ENCODE data around the gene SETBP1.
A peak's percentile ranks its signal among the peaks of the same experiment; 100 is the strongest.

Gene SETBP1

DNA sequence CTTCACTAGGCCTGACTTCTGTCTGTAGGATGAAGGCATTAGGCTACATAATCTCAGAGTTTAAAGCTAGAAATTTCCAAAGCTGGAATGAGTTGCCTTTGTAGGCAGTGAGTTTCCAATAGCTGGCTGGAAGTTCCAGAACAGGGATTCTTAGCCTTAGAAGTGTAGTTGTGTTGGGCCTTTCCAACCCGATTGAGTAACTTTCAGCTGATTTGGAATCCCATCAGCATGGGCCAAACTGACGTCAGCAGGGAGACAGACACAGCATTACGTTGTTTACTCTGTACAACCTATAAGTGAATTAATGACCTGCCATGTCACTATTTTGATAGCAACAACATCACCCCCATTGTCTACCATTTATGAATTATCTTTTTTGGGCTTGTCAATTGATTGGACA lies 56.9 kb downstream of the SETBP1 start:
- H3K9ac ChIP-seq (ENCODE audit: low read depth, low read length): no peak overlapping the region
- H3K4me3 ChIP-seq (ENCODE audit: low read depth, low read length): no peak overlapping the region
- H3K4me1 ChIP-seq (ENCODE audit: control insufficient read depth, insufficient read depth, low read length): peaks cover 1% of the 10 kb centered on the region
- H3K36me3 ChIP-seq (ENCODE audit: control insufficient read depth, insufficient read depth, low read length): no peaks in the 10 kb centered on the region
- H3K27me3 ChIP-seq (ENCODE audit: control insufficient read depth, insufficient read depth, low read length): no peaks in the 10 kb centered on the region
- no peaks in the 10 kb centered on the region for H3K9me3 ChIP-seq (ENCODE audit: control insufficient read depth, insufficient read depth, low read length)

DNA sequence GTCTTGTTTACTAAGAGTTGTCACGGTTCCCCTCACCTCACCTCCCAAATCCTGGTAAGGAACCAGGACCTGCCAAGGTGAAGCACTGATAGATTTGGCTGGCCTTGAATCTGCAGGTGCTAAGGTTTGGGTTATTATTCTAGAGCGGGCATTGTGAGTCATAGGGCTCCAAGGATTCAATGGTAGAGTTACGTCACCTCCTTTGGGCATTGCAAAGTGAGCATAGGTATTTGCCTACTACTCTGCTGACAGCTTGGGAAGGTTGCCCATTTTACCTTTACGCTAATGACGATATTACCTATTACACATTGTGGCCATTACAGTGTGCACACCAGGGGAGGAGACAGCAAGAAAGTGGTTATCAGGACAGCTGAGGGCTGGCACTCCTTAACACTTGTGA lies 59.3 kb downstream of the SETBP1 start:
- Histone ChIP-seq H3K36me3 (ENCODE audit: control insufficient read depth, insufficient read depth, low read length) (no peaks in the 10 kb centered on the region), H3K9ac (ENCODE audit: low read depth, low read length) (no peak overlapping the region), H3K4me1 (ENCODE audit: control insufficient read depth, insufficient read depth, low read length) (peaks cover 9% of the 10 kb centered on the region), H3K9me3 (ENCODE audit: control insufficient read depth, insufficient read depth, low read length) (no peaks in the 10 kb centered on the region), H3K27me3 (ENCODE audit: control insufficient read depth, insufficient read depth, low read length) (no peaks in the 10 kb centered on the region), H3K4me3 (ENCODE audit: low read depth, low read length) (no peak overlapping the region)

DNA sequence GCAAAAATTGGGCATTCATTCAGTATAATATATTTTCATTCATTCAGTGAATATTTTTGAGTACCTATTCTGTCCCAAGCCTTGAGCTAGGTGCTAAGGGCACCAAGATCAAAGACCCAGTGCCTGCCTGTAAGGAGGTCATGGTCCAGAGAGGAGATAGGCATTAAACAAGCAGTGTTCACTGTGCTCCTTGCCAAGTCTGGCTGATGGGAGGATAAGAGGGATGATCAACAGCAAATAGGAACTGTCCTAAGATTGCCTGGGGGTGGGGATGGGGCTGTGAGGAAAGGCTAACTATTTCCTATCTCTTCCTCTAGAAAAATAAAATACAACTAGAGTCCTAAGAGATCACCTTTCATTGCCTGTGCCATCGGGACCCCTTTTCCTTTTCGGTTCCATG lies 60.4 kb downstream of the SETBP1 start:
- Histone ChIP-seq H3K27me3 (ENCODE audit: control insufficient read depth, insufficient read depth, low read length) (no peaks in the 10 kb centered on the region), H3K4me1 (ENCODE audit: control insufficient read depth, insufficient read depth, low read length) (peaks cover 9% of the 10 kb centered on the region), H3K9me3 (ENCODE audit: control insufficient read depth, insufficient read depth, low read length) (no peaks in the 10 kb centered on the region), H3K36me3 (ENCODE audit: control insufficient read depth, insufficient read depth, low read length) (no peaks in the 10 kb centered on the region), H3K4me3 (ENCODE audit: low read depth, low read length) (no peak overlapping the region), H3K9ac (ENCODE audit: low read depth, low read length) (no peak overlapping the region)

DNA sequence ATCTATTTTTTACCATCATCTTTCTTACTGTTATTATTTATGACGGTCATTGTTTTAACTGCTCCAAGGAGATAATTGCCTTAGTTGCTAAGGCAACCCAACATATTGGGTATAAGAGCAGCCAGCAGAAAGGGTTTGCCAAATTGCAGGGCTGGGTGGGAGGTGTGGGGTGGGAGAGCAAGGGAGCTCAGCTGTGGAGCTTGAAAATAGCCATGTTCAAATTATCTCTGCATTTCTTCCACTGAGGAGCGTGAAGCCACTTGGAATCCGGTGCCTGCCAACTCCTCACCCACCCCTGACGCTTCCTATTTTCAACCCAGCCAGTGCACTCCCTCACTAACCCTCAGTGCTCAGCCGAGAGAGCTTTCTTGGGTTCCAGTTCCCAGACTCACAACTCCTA lies 60.8 kb downstream of the SETBP1 start:
- Histone ChIP-seq H3K27me3 (ENCODE audit: control insufficient read depth, insufficient read depth, low read length) (no peaks in the 10 kb centered on the region), H3K4me1 (ENCODE audit: control insufficient read depth, insufficient read depth, low read length) (peaks cover 9% of the 10 kb centered on the region), H3K9ac (ENCODE audit: low read depth, low read length) (no peak overlapping the region)

DNA sequence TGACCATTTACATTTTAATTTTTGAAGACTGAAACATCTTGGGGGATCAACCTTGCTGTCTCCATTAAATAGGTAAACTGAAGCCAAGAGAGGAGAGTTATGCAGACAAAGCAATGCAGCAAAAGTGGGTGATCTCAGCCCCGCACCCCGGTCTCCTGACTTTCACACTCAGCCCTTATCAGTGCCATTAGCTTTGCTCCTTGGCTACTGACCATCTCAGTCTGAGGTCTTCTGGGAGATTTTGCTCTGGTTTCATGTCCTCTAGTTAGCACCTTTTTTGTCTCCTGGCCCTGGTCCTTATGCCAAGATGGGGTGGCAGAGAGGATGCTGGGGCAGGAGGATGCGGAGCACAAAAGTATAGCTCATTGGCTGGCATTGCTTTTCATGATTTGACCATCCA lies 61.4 kb downstream of the SETBP1 start:
- Histone ChIP-seq H3K36me3 (ENCODE audit: control insufficient read depth, insufficient read depth, low read length) (no peaks in the 10 kb centered on the region), H3K27me3 (ENCODE audit: control insufficient read depth, insufficient read depth, low read length) (no peaks in the 10 kb centered on the region), H3K9ac (ENCODE audit: low read depth, low read length) (no peak overlapping the region), H3K4me3 (ENCODE audit: low read depth, low read length) (no peak overlapping the region), H3K4me1 (ENCODE audit: control insufficient read depth, insufficient read depth, low read length) (peaks cover 9% of the 10 kb centered on the region), H3K9me3 (ENCODE audit: control insufficient read depth, insufficient read depth, low read length) (no peaks in the 10 kb centered on the region)

More for the DNA sequence above, 60.8 kb downstream of the SETBP1 start:
- no peak overlapping the region for H3K4me3 ChIP-seq (ENCODE audit: low read depth, low read length)
- H3K36me3 ChIP-seq (ENCODE audit: control insufficient read depth, insufficient read depth, low read length): no peaks in the 10 kb centered on the region
- H3K9me3 ChIP-seq (ENCODE audit: control insufficient read depth, insufficient read depth, low read length): no peaks in the 10 kb centered on the region

DNA sequence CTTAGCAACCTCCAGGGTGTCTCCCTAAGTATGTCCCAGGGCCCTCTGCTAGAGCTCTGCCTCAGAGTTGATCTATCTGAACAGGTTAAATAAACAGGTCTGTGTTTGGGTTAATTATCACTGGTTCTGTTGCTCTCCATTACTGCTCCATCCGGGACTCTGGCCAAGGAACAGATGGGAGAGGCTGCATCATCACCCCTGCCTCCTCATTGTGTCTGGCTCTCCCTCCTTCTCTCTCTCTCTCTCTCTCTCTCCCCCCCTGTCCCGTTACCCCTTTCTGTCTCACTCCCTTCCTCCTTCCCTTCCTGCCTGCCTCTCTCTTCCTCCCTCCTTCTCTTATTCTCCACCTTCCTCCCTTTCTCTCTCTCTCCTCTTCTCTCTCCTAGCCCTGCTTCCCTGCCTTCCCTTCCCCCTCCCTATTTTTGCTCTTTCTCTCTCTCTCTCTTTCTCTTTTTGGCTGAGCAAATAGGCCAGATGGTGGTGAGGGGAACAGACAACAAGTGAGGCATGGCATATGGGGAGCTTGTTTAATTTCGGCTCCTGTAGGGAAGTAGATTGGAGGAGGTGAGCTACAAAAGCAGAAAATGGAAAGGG lies 62.1 kb downstream of the SETBP1 start:
- H3K27me3 ChIP-seq (ENCODE audit: control insufficient read depth, insufficient read depth, low read length): no peaks in the 10 kb centered on the region
- no peak overlapping the region for H3K4me3 ChIP-seq (ENCODE audit: low read depth, low read length)
- H3K4me1 ChIP-seq (ENCODE audit: control insufficient read depth, insufficient read depth, low read length): peaks cover 9% of the 10 kb centered on the region
- no peaks in the 10 kb centered on the region for H3K36me3 ChIP-seq (ENCODE audit: control insufficient read depth, insufficient read depth, low read length)
- no peaks in the 10 kb centered on the region for H3K9me3 ChIP-seq (ENCODE audit: control insufficient read depth, insufficient read depth, low read length)
- H3K9ac ChIP-seq (ENCODE audit: low read depth, low read length): no peak overlapping the region

DNA sequence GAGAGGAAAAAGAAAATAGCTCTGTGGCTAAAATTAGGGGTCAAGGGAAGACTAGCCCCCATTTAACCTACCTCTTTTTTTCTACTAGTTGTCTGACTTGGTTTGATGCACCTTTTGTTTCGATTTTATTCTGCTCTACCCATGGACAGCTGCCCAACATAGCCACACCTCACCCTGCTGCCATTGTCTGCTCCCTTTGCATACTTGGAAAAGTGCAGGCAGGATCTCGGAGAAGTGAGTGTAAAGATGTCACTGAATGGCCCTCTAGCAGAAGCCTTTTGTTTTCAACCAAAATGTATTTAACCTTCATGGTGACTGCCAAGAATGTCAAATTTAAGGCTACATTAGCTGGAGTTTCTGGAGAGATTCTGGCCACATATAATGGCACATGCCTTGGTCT lies 62.9 kb downstream of the SETBP1 start:
- H3K9ac ChIP-seq (ENCODE audit: low read depth, low read length): no peak overlapping the region
- H3K36me3 ChIP-seq (ENCODE audit: control insufficient read depth, insufficient read depth, low read length): no peaks in the 10 kb centered on the region
- peaks cover 9% of the 10 kb centered on the region for H3K4me1 ChIP-seq (ENCODE audit: control insufficient read depth, insufficient read depth, low read length)
- no peaks in the 10 kb centered on the region for H3K27me3 ChIP-seq (ENCODE audit: control insufficient read depth, insufficient read depth, low read length)
- no peaks in the 10 kb centered on the region for H3K9me3 ChIP-seq (ENCODE audit: control insufficient read depth, insufficient read depth, low read length)
- H3K4me3 ChIP-seq (ENCODE audit: low read depth, low read length): no peak overlapping the region

DNA sequence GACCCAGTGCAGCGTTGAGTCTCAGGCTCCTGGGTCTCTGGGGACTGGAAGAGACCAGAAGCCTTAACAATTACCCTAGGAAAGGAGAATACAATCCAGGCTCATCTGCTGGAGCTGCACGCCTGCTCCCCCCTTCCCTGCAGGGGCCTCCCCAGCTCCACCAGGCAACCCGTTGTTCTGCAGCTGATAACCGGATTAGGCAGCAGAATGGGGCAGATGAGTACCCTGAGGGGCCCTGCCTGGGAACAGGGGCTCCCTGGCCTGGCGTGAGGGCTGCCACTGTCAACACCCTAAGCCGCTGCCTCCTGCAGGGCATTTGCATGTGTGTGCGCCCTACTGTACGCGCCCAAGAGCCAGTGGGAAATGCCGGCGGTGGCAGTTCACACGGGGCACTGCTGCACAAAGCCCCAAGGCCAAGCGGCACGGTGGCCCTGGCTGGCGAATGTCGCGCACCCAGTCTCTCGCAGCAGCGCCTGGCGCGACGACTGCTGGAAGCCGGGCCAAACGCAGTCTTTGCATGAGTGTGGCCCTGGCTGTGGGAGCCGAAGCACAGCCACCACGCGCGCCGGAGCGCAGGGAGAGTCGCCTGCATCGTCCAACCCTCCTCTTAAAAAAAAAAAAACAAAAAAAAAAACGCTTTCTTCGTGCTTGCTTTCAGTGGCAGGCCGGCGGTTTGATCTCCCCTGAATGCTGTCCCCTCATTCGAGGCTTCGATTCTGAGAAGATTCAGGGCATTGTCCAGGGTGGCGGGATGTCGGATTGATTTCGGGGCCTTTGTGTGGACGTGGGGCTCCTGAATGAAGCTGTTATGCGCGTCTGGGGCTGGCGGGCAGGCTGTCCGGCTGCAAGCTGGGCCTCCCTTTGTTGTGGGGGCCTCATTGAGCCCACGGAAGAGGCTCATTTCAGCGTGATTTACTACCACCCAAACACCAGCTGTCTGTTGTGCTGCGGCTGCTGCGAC lies 63.8 kb downstream of the SETBP1 start:
- Histone ChIP-seq H3K9me3 (ENCODE audit: control insufficient read depth, insufficient read depth, low read length) (no peaks in the 10 kb centered on the region), H3K4me1 (ENCODE audit: control insufficient read depth, insufficient read depth, low read length) (peaks cover 9% of the 10 kb centered on the region), H3K36me3 (ENCODE audit: control insufficient read depth, insufficient read depth, low read length) (no peaks in the 10 kb centered on the region), H3K9ac (ENCODE audit: low read depth, low read length) (no peak overlapping the region), H3K27me3 (ENCODE audit: control insufficient read depth, insufficient read depth, low read length) (no peaks in the 10 kb centered on the region), H3K4me3 (ENCODE audit: low read depth, low read length) (peak overlapping the region; percentile 30)

DNA sequence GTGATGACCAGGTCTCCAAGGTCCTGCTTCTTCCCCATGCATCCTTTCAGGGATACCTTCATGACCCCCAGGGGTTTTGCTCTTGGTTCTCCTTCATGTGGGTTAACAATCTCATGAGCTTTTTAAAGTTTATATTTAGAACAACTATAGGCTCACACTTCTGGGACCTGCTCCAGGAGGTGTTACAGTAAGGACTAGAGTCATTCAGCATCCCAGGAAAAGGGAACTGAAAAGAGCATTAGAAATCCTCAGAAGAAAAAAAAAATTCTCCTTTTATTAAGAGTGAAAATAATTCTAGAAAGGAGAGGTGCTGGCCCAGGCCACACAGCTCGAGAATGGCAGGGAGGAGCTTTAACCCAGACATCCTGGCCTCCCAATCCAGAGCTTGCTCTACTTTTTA lies 66.5 kb downstream of the SETBP1 start:
- H3K4me1 ChIP-seq (ENCODE audit: control insufficient read depth, insufficient read depth, low read length): peaks cover 9% of the 10 kb centered on the region
- H3K9ac ChIP-seq (ENCODE audit: low read depth, low read length): no peak overlapping the region
- no peak overlapping the region for H3K4me3 ChIP-seq (ENCODE audit: low read depth, low read length)
- H3K9me3 ChIP-seq (ENCODE audit: control insufficient read depth, insufficient read depth, low read length): no peaks in the 10 kb centered on the region
- H3K36me3 ChIP-seq (ENCODE audit: control insufficient read depth, insufficient read depth, low read length): no peaks in the 10 kb centered on the region
- no peaks in the 10 kb centered on the region for H3K27me3 ChIP-seq (ENCODE audit: control insufficient read depth, insufficient read depth, low read length)

DNA sequence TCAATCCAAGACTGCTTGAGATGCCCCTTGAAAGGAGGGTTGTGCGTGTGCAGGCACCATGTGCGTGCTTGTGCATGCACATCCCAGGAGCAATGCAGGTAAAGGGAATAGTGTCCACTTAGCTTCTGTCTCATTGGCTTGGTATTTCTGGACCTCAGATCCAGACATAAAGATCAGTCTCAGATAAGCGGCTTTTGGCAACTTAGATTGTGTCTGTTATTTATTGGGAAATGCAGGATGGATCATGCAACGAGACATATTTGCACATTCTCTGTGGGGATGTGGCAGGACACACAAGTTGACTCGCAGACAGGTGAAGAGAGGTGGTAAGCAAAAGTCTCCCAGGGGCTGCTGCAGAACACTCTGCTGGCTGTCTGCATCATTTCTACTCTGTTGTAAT lies 67.9 kb downstream of the SETBP1 start:
- H3K9me3 ChIP-seq (ENCODE audit: control insufficient read depth, insufficient read depth, low read length): no peaks in the 10 kb centered on the region
- H3K36me3 ChIP-seq (ENCODE audit: control insufficient read depth, insufficient read depth, low read length): no peaks in the 10 kb centered on the region
- H3K27me3 ChIP-seq (ENCODE audit: control insufficient read depth, insufficient read depth, low read length): no peaks in the 10 kb centered on the region
- no peak overlapping the region for H3K4me3 ChIP-seq (ENCODE audit: low read depth, low read length)
- peaks cover 4% of the 10 kb centered on the region for H3K4me1 ChIP-seq (ENCODE audit: control insufficient read depth, insufficient read depth, low read length)
- no peak overlapping the region for H3K9ac ChIP-seq (ENCODE audit: low read depth, low read length)

DNA sequence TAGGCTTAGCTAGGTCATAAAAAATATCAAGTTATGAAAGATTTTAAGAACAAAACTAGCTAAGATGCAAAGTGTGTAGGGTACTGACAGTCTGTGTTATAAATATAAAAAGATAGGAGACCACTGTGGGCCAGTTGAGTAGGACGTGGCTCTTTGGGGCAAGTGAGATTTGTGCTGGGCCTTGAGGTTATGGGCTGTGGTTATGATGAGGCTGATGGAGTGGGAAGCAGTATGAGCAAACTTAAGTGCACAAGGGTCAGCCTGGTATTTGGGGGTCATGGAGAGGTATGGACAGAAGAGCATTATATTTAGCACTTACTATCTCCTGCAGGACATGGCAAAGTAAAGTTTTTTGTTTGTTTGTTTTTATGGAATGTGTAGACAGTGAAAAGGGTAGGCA lies 70.1 kb downstream of the SETBP1 start:
- Histone ChIP-seq H3K27me3 (ENCODE audit: control insufficient read depth, insufficient read depth, low read length) (no peaks in the 10 kb centered on the region), H3K9me3 (ENCODE audit: control insufficient read depth, insufficient read depth, low read length) (no peaks in the 10 kb centered on the region), H3K4me3 (ENCODE audit: low read depth, low read length) (no peak overlapping the region), H3K9ac (ENCODE audit: low read depth, low read length) (no peak overlapping the region), H3K4me1 (ENCODE audit: control insufficient read depth, insufficient read depth, low read length) (no peaks in the 10 kb centered on the region), H3K36me3 (ENCODE audit: control insufficient read depth, insufficient read depth, low read length) (no peaks in the 10 kb centered on the region)

DNA sequence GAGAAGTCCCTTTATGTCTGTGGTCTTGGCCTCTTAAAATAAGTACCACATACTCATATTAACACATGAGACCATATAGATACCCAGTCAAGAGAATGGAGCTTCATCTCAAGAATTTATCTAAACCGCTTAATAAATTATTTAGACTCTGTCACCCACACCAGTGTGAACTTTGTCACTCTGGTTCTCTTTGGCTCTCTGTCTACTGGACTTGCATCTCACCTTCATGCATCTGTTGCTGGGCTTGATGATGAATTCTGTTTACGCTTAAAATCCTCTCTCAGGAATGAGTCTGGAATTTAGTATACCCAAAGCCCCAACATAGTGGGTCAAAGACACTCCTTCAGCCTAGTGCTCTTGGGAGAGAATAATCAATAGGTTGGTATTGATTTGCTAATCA lies 73.9 kb downstream of the SETBP1 start:
- no peaks in the 10 kb centered on the region for H3K36me3 ChIP-seq (ENCODE audit: control insufficient read depth, insufficient read depth, low read length)
- no peaks in the 10 kb centered on the region for H3K9me3 ChIP-seq (ENCODE audit: control insufficient read depth, insufficient read depth, low read length)
- H3K4me1 ChIP-seq (ENCODE audit: control insufficient read depth, insufficient read depth, low read length): no peaks in the 10 kb centered on the region
- H3K9ac ChIP-seq (ENCODE audit: low read depth, low read length): no peak overlapping the region
- no peak overlapping the region for H3K4me3 ChIP-seq (ENCODE audit: low read depth, low read length)
- no peaks in the 10 kb centered on the region for H3K27me3 ChIP-seq (ENCODE audit: control insufficient read depth, insufficient read depth, low read length)
